ENCODE measurements around the gene METTL2B. TPM values are rescaled to one million over a fixed set of nuclear protein-coding genes. Genes with fewer than 3 reads are reported as not detected.
"Not testable (repeated sequence)": the region's sequence is repeated elsewhere in the genome, so short reads cannot be mapped to it uniquely, and the experiment has no call there.

The METTL2B gene
- total RNA-seq, 2 experiments from 2014 or later: 25.4 to 40.7 TPM

DNA sequence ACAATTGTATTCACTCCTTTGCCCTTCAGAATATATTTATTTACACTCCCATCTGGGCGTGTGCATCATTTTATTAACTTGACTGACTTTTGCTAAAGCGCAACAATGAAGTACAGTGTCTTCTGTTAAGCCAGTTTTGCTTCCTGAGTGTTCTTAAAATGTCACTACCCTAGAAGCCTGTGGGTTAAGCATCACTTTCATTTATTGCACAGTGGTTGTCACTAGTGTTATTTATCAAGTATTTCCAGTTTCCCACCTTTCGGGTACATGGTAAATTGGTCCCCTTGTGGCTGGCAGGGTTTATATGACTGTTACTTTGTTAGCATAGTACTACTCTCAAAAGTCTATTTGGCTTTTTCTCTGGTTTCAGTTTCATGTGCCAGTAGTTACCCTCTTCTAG lies 17.6 kb upstream of the METTL2B start:
- no TSS peak for BruUV-seq (replicated peaks)
- TF ChIP-seq EZH2phosphoT487 (IDR thresholded peaks at IDR 0.05; ENCODE audit: borderline replicate concordance, low read depth, low read length): no peak
- TF ChIP-seq, protein P1, sequence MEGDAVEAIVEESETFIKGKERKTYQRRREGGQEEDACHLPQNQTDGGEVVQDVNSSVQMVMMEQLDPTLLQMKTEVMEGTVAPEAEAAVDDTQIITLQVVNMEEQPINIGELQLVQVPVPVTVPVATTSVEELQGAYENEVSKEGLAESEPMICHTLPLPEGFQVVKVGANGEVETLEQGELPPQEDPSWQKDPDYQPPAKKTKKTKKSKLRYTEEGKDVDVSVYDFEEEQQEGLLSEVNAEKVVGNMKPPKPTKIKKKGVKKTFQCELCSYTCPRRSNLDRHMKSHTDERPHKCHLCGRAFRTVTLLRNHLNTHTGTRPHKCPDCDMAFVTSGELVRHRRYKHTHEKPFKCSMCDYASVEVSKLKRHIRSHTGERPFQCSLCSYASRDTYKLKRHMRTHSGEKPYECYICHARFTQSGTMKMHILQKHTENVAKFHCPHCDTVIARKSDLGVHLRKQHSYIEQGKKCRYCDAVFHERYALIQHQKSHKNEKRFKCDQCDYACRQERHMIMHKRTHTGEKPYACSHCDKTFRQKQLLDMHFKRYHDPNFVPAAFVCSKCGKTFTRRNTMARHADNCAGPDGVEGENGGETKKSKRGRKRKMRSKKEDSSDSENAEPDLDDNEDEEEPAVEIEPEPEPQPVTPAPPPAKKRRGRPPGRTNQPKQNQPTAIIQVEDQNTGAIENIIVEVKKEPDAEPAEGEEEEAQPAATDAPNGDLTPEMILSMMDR (conservative IDR thresholded peaks at IDR 0.05; ENCODE audit: low read length): no peak
- peaks cover 38% of the 10 kb centered on the region for H3K36me3 ChIP-seq (ENCODE audit: insufficient read depth, low read length)
- intact Hi-C loops (cut with micrococcal nuclease; ENCODE audit: unreplicated experiment): loop anchor here (1.0 to 2.0 kb wide), 2 partner anchors 32 to 54 kb away; no protein-coding TSS in a partner anchor
- no peaks in the 10 kb centered on the region for H3K9me2 ChIP-seq (ENCODE audit: insufficient read depth, low read length)
- H2AFZ ChIP-seq (ENCODE audit: low read length): no peak overlapping the region
- H3K79me2 ChIP-seq (ENCODE audit: insufficient read depth, low read depth, low read length): peaks cover 45% of the 10 kb centered on the region
- peak overlapping the region; percentile 19 for H3K27ac ChIP-seq (ENCODE audit: low read depth, low read length, poor library complexity, severe bottlenecking)
- DNase-seq (ENCODE audit: low spot score): no peak
- H4K20me1 ChIP-seq (ENCODE audit: insufficient read depth, low read length): no peaks in the 10 kb centered on the region
- ChIA-PET POLR2A (interaction anchor here (0.8 to 1.3 kb wide), 3 partner anchors 19 to 44 kb away, joined by 3 to 4 read pairs (median 3); no protein-coding TSS in a partner anchor), CTCF (ENCODE audit: unreplicated experiment) (interaction anchor here (1.0 to 3.1 kb wide), 2 partner anchors 32 to 44 kb away, joined by 3 to 31 read pairs; no protein-coding TSS in a partner anchor)
- H3K4me3 ChIP-seq (ENCODE audit: low read depth, low read length, poor library complexity, severe bottlenecking): no peak overlapping the region
- H3K4me1 ChIP-seq (ENCODE audit: insufficient read depth, low read length, poor library complexity, severe bottlenecking): peaks cover 33% of the 10 kb centered on the region
- peak overlapping the region; percentile 79 for H3K4me2 ChIP-seq (ENCODE audit: low read length)
- no peaks in the 10 kb centered on the region for H3K9me3 ChIP-seq (ENCODE audit: low read length)

DNA sequence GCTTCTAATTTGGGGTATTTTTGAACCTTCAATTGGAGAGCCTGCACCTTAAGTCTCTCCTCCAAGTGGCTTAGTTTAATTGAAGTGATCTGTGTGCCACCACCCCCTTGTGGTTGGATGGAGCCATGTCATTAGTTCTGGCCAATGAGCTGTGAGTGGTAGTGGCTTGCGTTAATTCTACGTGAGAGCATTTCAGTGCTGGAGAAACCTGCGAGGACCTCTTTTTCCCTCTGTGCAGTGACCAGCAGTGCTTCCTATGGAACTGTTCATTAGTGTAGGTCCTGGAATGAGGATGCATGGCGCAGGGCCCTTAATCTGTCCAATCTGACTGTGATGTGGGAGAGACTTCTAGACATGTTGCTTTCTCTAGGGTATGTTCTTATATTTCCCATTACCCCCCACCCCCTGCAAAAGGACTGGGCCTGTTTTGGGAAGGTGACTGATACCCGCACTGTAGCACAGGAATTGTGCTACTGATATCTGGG lies 17.1 kb upstream of the METTL2B start:
- Histone ChIP-seq H3K9me3 (ENCODE audit: low read length) (no peaks in the 10 kb centered on the region), H3K4me3 (ENCODE audit: low read depth, low read length, poor library complexity, severe bottlenecking) (no peak overlapping the region), H3K79me2 (ENCODE audit: insufficient read depth, low read depth, low read length) (peaks cover 45% of the 10 kb centered on the region), H3K4me2 (ENCODE audit: low read length) (peak overlapping the region; percentile 79), H3K4me1 (ENCODE audit: insufficient read depth, low read length, poor library complexity, severe bottlenecking) (peaks cover 33% of the 10 kb centered on the region), H2AFZ (ENCODE audit: low read length) (no peak overlapping the region), H3K9me2 (ENCODE audit: insufficient read depth, low read length) (no peaks in the 10 kb centered on the region), H4K20me1 (ENCODE audit: insufficient read depth, low read length) (no peaks in the 10 kb centered on the region), H3K36me3 (ENCODE audit: insufficient read depth, low read length) (peaks cover 43% of the 10 kb centered on the region), H3K27ac (ENCODE audit: low read depth, low read length, poor library complexity, severe bottlenecking) (no peak overlapping the region)
- TF ChIP-seq, protein P1 (conservative IDR thresholded peaks at IDR 0.05; ENCODE audit: low read length): peak; percentile 92
- TF ChIP-seq EZH2phosphoT487 (IDR thresholded peaks at IDR 0.05; ENCODE audit: borderline replicate concordance, low read depth, low read length): no peak
- POLR2A ChIA-PET: interaction anchor here (0.8 to 1.3 kb wide), 7 partner anchors 10 to 45 kb away, joined by 3 to 6 read pairs (median 4); no protein-coding TSS in a partner anchor
- no TSS peak for BruUV-seq (replicated peaks)
- CTCF ChIA-PET (ENCODE audit: unreplicated experiment): interaction anchor here (0.6 to 3.1 kb wide), 7 partner anchors 16 to 281 kb away, joined by 3 to 31 read pairs (median 3); no protein-coding TSS in a partner anchor
- peak; percentile 77 for DNase-seq (ENCODE audit: low spot score)
- intact Hi-C loops (cut with micrococcal nuclease; ENCODE audit: unreplicated experiment): loop anchor here (1.0 to 2.0 kb wide), 2 partner anchors 32 to 55 kb away; no protein-coding TSS in a partner anchor

DNA sequence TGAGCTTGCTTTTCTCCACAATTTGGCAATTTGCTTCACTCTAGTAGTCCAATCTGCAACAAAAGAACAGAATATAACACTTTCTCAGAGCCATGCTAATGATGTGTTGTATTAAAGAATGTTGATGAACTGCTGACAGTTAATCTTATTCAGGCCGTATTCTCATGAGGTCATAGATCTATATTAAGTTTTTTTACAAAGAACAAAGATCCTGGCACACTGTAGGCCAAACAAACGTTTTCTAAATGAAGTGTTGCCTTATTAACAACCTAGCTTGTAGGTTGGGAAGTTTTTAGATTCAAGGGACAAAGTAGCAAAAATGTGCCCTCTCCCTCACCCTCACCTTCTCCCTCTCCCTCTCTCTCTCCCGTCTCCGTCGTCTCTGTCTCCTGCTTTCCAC lies 14.1 kb upstream of the METTL2B start:
- peaks cover 27% of the 10 kb centered on the region; the same call in 1 of the 2 replicates for H3K79me2 ChIP-seq (ENCODE audit: insufficient read depth, low read depth, low read length)
- H3K4me1 ChIP-seq (ENCODE audit: insufficient read depth, low read length, poor library complexity, severe bottlenecking): peaks cover 21% of the 10 kb centered on the region
- no peak overlapping the region for H3K4me3 ChIP-seq (ENCODE audit: low read depth, low read length, poor library complexity, severe bottlenecking)
- TF ChIP-seq EZH2phosphoT487 (IDR thresholded peaks at IDR 0.05; ENCODE audit: borderline replicate concordance, low read depth, low read length): no peak
- TF ChIP-seq, protein P1 (conservative IDR thresholded peaks at IDR 0.05; ENCODE audit: low read length): no peak
- no peaks in the 10 kb centered on the region for H3K9me2 ChIP-seq (ENCODE audit: insufficient read depth, low read length)
- no peak overlapping the region for H3K4me2 ChIP-seq (ENCODE audit: low read length)
- H3K9me3 ChIP-seq (ENCODE audit: low read length): no peaks in the 10 kb centered on the region
- ChIA-PET POLR2A (interaction anchor here (0.6 to 1.0 kb wide), 2 partner anchors 22 to 171 kb away, joined by 4 to 7 read pairs; no protein-coding TSS in a partner anchor), CTCF (ENCODE audit: unreplicated experiment) (no interaction called here)
- no peak overlapping the region for H2AFZ ChIP-seq (ENCODE audit: low read length)
- no peaks in the 10 kb centered on the region for H4K20me1 ChIP-seq (ENCODE audit: insufficient read depth, low read length)
- H3K27ac ChIP-seq (ENCODE audit: low read depth, low read length, poor library complexity, severe bottlenecking): no peak overlapping the region
- no TSS peak for BruUV-seq (replicated peaks)
- intact Hi-C loops (cut with micrococcal nuclease; ENCODE audit: unreplicated experiment): no loop called here
- DNase-seq (ENCODE audit: low spot score): no peak
- H3K36me3 ChIP-seq (ENCODE audit: insufficient read depth, low read length): peaks cover 39% of the 10 kb centered on the region

DNA sequence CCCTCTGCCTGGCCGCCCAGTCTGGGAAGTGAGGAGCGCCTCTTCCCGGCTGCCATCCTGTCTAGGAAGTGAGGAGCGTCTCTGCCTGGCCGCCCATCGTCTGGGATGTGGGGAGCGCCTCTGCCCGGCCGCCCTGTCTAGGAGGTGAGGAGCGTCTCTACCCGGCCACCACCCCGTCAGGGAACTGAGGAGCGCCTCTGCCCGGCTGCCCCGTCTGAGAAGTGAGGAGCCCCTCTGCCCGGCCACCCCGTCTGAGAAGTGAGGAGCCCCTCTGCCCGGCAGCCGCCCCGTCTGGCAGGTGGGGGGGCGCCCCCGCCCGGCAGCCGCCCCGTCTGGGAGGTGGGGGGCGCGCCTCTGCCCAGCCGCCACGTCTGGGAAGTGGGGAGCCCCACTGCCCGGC lies 13.2 kb upstream of the METTL2B start:
- intact Hi-C loops (cut with micrococcal nuclease; ENCODE audit: unreplicated experiment); BruUV-seq (replicated peaks); CTCF ChIA-PET (ENCODE audit: unreplicated experiment): not testable (repeated sequence)

More for the DNA sequence above, 13.2 kb upstream of the METTL2B start:
- Histone ChIP-seq H3K4me1 (ENCODE audit: insufficient read depth, low read length, poor library complexity, severe bottlenecking) (peaks cover 15% of the 10 kb centered on the region), H3K79me2 (ENCODE audit: insufficient read depth, low read depth, low read length) (peaks cover 27% of the 10 kb centered on the region; the same call in 1 of the 2 replicates), H3K36me3 (ENCODE audit: insufficient read depth, low read length) (peaks cover 30% of the 10 kb centered on the region)
- DNase-seq (ENCODE audit: low spot score); H2AFZ ChIP-seq (ENCODE audit: low read length); H3K4me3 ChIP-seq (ENCODE audit: low read depth, low read length, poor library complexity, severe bottlenecking); H3K9me3 ChIP-seq (ENCODE audit: low read length); POLR2A ChIA-PET; H3K27ac ChIP-seq (ENCODE audit: low read depth, low read length, poor library complexity, severe bottlenecking); H4K20me1 ChIP-seq (ENCODE audit: insufficient read depth, low read length); H3K4me2 ChIP-seq (ENCODE audit: low read length); H3K9me2 ChIP-seq (ENCODE audit: insufficient read depth, low read length): not testable (repeated sequence)
